Effector memory CD8-positive, alpha-beta T cell (primary cell): ENCODE measurements around the gene C4orf46.
"Not testable (repeated sequence)": the region's sequence is repeated elsewhere in the genome, so short reads cannot be mapped to it uniquely, and the experiment has no call there.

Experiments used
- ATAC-seq: fragments of 150-1000 bp; cut with Tn5 transposase; replicated peaks from 2 replicates; pipeline ENCODE4 v1.10.0; 2021; ENCODE audit warnings: mild to moderate bottlenecking, moderate library complexity
- DNase-seq, 3 experiments: peaks; one replicate each; pipeline ENCODE4 v3.0.0; 2021
- H3K27ac Mint-ChIP-seq, 2 donors: one replicate each; pipeline ENCODE4 v1.8.0; 2022; ENCODE audit warnings: mild to moderate bottlenecking in 2 of 2, mixed read lengths in 2 of 2, moderate library complexity in 2 of 2
- H3K27me3 Mint-ChIP-seq, 2 donors: one replicate each; pipeline ENCODE4 v1.8.0; 2022; ENCODE audit warnings: mixed read lengths in 2 of 2
- H3K36me3 Mint-ChIP-seq: one replicate; pipeline ENCODE4 v1.8.0; 2022; ENCODE audit warnings: mild to moderate bottlenecking, moderate library complexity, mixed read lengths; ENCODE audit not compliant: insufficient read depth
- H3K4me1 Mint-ChIP-seq, 2 donors: one replicate each; pipeline ENCODE4 v1.8.0; 2022; ENCODE audit warnings: low read depth in 2 of 2, mixed read lengths in 2 of 2
- H3K4me3 Mint-ChIP-seq, 2 donors: one replicate each; pipeline ENCODE4 v1.8.0; 2022; ENCODE audit warnings: mild to moderate bottlenecking in 2 of 2, mixed read lengths in 2 of 2, moderate library complexity in 2 of 2
- H3K9me3 Mint-ChIP-seq, 2 donors: one replicate each; pipeline ENCODE4 v1.8.0; 2022; ENCODE audit warnings: mixed read lengths in 2 of 2

The C4orf46 gene

GRCh38 chr4:158670975-158671664 is 567 bp downstream of the C4orf46 start:
- peak; percentile 32 for ATAC-seq
- peaks cover 16% of the 10 kb centered on the region for H3K36me3 Mint-ChIP-seq
- no peaks in the 10 kb centered on the region for H3K27me3 Mint-ChIP-seq
- peak overlapping the region; percentile 92 to 97 for H3K4me3 Mint-ChIP-seq
- H3K4me1 Mint-ChIP-seq: peaks cover 10 to 13% of the 10 kb centered on the region in 2 donors
- H3K9me3 Mint-ChIP-seq: no peaks in the 10 kb centered on the region
- H3K27ac Mint-ChIP-seq: peak overlapping the region; percentile 97 to 100
- peak; percentile 46 to 57 (median 55) for DNase-seq

GRCh38 chr4:158669310-158669709 is 2.4 kb downstream of the C4orf46 start:
- DNase-seq: no peak
- Mint-ChIP-seq H3K36me3 (peaks cover 16% of the 10 kb centered on the region), H3K27me3 (no peaks in the 10 kb centered on the region), H3K9me3 (no peaks in the 10 kb centered on the region), H3K27ac (no peak overlapping the region), H3K4me3 (no peak overlapping the region), H3K4me1 (peaks cover 10 to 13% of the 10 kb centered on the region in 2 donors)
- ATAC-seq: no peak

- Mint-ChIP-seq H3K4me3 (no peak overlapping the region), H3K27ac (no peak overlapping the region), H3K27me3 (no peaks in the 10 kb centered on the region), H3K9me3 (no peaks in the 10 kb centered on the region), H3K36me3 (peaks cover 16% of the 10 kb centered on the region), H3K4me1 (peaks cover 10 to 13% of the 10 kb centered on the region in 2 donors)
- ATAC-seq: no peak
- DNase-seq: peak in 1 of 3 experiments; percentile 13
Measured at GRCh38 chr4:158667651-158668198, 4.0 kb downstream of the C4orf46 start.

- Mint-ChIP-seq H3K27ac (no peak overlapping the region), H3K27me3 (no peaks in the 10 kb centered on the region), H3K36me3 (peaks cover 7% of the 10 kb centered on the region), H3K4me1 (peaks cover 7% of the 10 kb centered on the region in 2 donors), H3K4me3 (no peak overlapping the region), H3K9me3 (no peaks in the 10 kb centered on the region)
- ATAC-seq (no peak), DNase-seq (no peak)
Measured at GRCh38 chr4:158666892-158667291, 4.8 kb downstream of the C4orf46 start.

GRCh38 chr4:158664806-158665205 is 6.9 kb downstream of the C4orf46 start:
- ATAC-seq (no peak), DNase-seq (no peak)
- H3K27ac Mint-ChIP-seq: no peak overlapping the region
- no peaks in the 10 kb centered on the region for H3K9me3 Mint-ChIP-seq
- no peaks in the 10 kb centered on the region for H3K36me3 Mint-ChIP-seq
- H3K27me3 Mint-ChIP-seq: no peaks in the 10 kb centered on the region
- no peaks in the 10 kb centered on the region for H3K4me1 Mint-ChIP-seq
- H3K4me3 Mint-ChIP-seq: no peak overlapping the region

GRCh38 chr4:158663707-158664625 is 7.7 kb downstream of the C4orf46 start:
- H3K4me1 Mint-ChIP-seq, H3K9me3 Mint-ChIP-seq, ATAC-seq, H3K4me3 Mint-ChIP-seq, DNase-seq, H3K27me3 Mint-ChIP-seq, H3K27ac Mint-ChIP-seq, H3K36me3 Mint-ChIP-seq: not testable (repeated sequence)

DNA sequence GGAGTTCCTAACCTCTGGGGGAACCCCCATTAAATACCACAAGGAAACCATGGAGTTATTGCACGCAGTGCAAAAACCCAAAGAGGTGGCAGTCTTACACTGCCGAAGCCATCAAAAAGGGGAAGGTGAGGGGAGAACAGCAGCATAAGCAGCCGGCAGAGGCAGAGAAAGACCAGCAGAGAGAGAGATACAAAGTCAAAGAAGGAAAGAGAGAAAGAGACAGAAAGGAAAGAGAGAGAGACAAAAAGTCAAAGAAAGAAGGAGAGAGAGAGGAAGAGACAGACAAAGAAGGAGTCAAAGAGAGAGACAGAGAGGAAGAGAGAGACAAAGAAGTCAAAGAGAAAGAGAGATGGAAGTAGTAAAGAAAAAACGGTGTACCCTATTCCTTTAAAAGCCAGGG is 8.4 kb downstream of the C4orf46 start:
- H3K36me3 Mint-ChIP-seq, ATAC-seq, H3K27ac Mint-ChIP-seq, H3K4me1 Mint-ChIP-seq, H3K9me3 Mint-ChIP-seq, DNase-seq, H3K4me3 Mint-ChIP-seq: not testable (repeated sequence)
- peaks cover 10% of the 10 kb centered on the region in 2 donors for H3K27me3 Mint-ChIP-seq

GRCh38 chr4:158657291-158657690 is 14.4 kb downstream of the C4orf46 start:
- Mint-ChIP-seq H3K9me3 (no peaks in the 10 kb centered on the region), H3K4me3 (no peak overlapping the region), H3K27ac (no peak overlapping the region), H3K27me3 (peaks cover 10 to 19% of the 10 kb centered on the region in 2 donors), H3K4me1 (peaks cover 0 to 7% of the 10 kb centered on the region in 2 donors), H3K36me3 (no peaks in the 10 kb centered on the region)
- no peak for DNase-seq
- no peak for ATAC-seq

DNA sequence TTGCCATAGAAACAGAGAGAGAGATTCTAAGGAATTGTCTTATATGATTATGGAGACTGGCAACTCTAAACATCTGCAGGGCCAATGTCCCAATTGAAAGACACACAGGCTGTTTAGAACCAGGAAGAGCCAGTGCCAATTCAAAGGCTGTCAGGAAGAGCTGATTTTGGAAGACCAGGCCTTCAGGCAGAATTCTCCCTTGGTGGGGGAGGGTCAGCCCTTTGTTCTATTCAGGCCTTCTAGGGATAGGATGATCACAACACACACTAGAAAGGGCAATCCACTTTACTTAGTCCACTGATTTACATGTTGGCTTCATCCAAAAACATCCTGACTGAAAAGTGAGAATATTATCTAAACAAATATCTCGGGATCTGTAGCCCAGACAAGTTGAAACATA is 15.2 kb downstream of the C4orf46 start:
- Mint-ChIP-seq H3K9me3 (no peaks in the 10 kb centered on the region), H3K27me3 (peaks cover 10 to 19% of the 10 kb centered on the region in 2 donors), H3K4me3 (no peak overlapping the region), H3K36me3 (no peaks in the 10 kb centered on the region), H3K4me1 (peaks cover 0 to 7% of the 10 kb centered on the region in 2 donors), H3K27ac (no peak overlapping the region)
- no peak for ATAC-seq
- DNase-seq: no peak

DNA sequence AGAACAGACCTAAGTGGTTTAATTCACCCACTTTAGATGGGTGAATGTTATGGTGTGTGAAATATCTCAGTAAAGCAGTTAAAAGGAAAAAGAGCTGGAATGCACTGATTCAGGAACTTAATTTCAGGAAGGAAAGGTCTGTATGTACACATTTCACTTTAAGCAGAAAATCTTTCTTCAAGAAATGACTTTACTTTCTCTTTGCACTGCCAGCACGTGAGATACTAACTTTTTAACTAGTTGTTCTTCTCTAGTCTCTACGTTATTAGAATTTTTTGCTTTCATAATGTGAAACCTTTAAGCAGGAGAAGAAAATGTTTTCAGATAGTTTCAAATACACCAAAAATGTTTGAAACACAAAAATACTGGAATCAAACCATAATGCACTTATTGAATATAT is 18.8 kb downstream of the C4orf46 start:
- DNase-seq (no peak), ATAC-seq (no peak)
- Mint-ChIP-seq H3K36me3 (no peaks in the 10 kb centered on the region), H3K4me1 (peaks cover 0 to 7% of the 10 kb centered on the region in 2 donors), H3K4me3 (peak overlapping the region; percentile 45 to 59), H3K27ac (peak overlapping the region in 1 of 2 donors; percentile 38), H3K9me3 (no peaks in the 10 kb centered on the region), H3K27me3 (peaks cover 0 to 6% of the 10 kb centered on the region in 2 donors)

- no peak for DNase-seq
- H3K36me3 Mint-ChIP-seq: no peaks in the 10 kb centered on the region
- H3K27me3 Mint-ChIP-seq: peaks cover 5 to 7% of the 10 kb centered on the region in 2 donors
- ATAC-seq: no peak
- peaks cover 0 to 7% of the 10 kb centered on the region in 2 donors for H3K4me1 Mint-ChIP-seq
- H3K9me3 Mint-ChIP-seq: no peaks in the 10 kb centered on the region
- H3K4me3 Mint-ChIP-seq: no peak overlapping the region
- no peak overlapping the region for H3K27ac Mint-ChIP-seq
Measured at GRCh38 chr4:158649111-158649680, 22.5 kb downstream of the C4orf46 start.

- Mint-ChIP-seq H3K4me3 (no peak overlapping the region), H3K27ac (no peak overlapping the region), H3K27me3 (peaks cover 20 to 33% of the 10 kb centered on the region in 2 donors), H3K4me1 (no peaks in the 10 kb centered on the region), H3K9me3 (no peaks in the 10 kb centered on the region), H3K36me3 (no peaks in the 10 kb centered on the region)
- ATAC-seq (no peak), DNase-seq (no peak)
Measured at GRCh38 chr4:158644760-158645159, 26.9 kb downstream of the C4orf46 start.

DNA sequence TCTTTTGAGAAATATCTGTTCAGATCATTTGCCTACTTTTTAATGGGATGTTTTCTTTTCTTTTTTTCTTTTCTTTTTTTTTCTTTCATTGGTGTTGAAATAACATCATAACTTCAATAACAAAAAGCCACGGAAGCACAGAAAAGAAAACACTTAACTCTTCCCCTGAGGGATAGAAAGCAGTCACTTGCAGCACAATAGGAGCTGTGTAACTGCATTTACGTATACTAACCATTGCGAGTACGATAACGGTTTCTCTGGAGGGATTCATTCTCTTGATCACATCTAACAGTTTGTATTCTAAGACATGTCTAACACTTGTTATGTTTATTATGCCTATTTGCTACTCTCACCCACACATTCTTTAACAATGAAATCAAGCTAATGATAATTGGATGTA is 27.3 kb downstream of the C4orf46 start:
- Mint-ChIP-seq H3K9me3 (no peaks in the 10 kb centered on the region), H3K27me3 (peaks cover 24 to 37% of the 10 kb centered on the region in 2 donors), H3K4me3 (no peak overlapping the region), H3K27ac (no peak overlapping the region), H3K4me1 (no peaks in the 10 kb centered on the region), H3K36me3 (no peaks in the 10 kb centered on the region)
- DNase-seq (no peak), ATAC-seq (no peak)
